Stimulated activated CD4-positive, alpha-beta T cell treated with anti-CD3 and anti-CD28 coated beads, Interleukin-4, amount 100 ng/mL, for 24 hours (primary cell): Measurements from ENCODE around the gene IFT25.
"Not testable (repeated sequence)": the region's sequence is repeated elsewhere in the genome, so short reads cannot be mapped to it uniquely, and the experiment has no call there.

Source experiments
- DNase-seq: peaks from one replicate; pipeline ENCODE4 v3.0.0-alpha.2; 2020

IFT25 gene

DNA sequence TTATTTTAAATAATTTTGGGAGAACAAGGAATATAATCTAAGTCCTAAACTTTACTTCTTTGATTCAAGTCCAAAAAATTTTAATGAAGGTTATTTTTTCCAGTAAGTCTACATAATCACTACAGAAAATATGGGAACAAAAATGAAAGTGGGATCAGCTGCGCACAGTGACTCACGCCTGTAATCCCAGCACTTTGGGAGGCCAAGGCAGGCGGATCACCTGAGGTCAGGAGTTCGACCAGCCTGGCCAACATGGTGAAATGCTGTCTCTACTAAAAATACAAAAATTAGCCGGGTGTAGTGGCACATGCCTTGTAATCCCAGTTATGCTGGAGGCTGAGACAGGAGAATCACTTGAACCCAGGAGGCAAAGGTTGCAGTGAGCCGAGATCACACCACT is 61.9 kb downstream of the IFT25 start:
- DNase-seq, result not testable (repeated sequence)

DNA sequence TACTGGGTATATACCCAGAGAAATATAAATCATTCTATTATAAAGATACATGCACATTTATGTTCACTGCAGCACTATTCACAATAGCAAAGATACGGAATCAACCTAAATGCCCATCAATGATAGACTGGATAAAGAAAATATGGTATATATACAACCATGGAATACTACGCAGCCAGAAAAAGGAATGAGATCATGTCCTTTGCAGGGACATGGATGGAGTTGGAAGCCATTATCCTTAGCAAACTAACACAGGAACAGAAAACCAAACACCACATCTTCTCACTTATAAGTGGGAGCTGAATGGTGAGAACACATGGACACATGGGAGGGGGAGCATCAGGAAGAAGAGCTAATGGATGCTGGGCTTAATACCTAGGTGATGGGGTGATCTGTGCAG is 63.6 kb downstream of the IFT25 start:
- DNase-seq, result not testable (repeated sequence)

DNA sequence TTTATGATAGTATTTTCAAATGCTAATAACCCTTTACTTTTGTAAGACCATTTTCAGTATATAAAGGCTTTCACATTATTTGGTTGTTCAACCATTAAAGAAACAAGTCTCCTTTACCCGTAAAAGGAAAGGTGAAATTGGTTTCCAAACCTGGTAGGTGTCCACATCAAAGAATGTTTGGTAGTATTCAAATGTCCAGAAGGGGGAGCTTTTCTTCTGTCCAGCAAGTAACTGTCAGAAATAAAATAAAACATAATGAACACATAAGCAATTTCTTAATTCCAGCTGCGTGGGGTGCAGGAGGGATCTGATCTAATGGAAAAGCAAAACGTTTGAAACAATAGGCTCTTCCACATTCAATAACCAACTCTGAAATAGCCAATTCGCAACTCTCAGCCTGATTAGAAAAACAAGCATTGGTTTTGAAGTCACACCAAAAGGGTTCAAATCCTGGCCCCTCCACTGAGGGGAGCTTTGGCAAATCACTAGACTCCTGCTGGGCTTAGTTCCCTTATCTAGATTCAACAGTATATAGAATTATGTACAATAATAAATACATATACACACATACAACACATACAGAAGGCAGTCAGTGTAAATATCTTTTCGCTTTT is 66.9 kb downstream of the IFT25 start:
- DNase-seq, result no peak

DNA sequence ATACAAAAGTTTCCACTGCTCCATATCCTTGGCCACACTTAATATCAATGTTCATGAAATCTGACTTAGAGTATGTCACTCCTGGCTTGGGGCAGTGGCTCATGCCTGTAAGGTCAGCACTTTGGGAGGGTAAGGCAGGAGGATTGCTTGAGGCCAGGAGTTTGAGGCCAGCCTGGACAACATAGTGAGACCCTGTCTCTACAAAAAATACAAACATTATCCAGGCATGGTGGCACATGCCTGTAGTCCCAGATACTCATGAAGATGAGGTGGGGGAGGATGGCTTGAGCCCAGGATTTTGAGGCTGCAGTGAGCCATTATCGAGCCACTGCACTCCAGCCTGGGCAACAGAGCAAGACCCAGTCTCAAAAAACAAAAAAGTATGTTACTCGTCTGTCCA is 70.3 kb downstream of the IFT25 start:
- DNase-seq, result not testable (repeated sequence)

DNA sequence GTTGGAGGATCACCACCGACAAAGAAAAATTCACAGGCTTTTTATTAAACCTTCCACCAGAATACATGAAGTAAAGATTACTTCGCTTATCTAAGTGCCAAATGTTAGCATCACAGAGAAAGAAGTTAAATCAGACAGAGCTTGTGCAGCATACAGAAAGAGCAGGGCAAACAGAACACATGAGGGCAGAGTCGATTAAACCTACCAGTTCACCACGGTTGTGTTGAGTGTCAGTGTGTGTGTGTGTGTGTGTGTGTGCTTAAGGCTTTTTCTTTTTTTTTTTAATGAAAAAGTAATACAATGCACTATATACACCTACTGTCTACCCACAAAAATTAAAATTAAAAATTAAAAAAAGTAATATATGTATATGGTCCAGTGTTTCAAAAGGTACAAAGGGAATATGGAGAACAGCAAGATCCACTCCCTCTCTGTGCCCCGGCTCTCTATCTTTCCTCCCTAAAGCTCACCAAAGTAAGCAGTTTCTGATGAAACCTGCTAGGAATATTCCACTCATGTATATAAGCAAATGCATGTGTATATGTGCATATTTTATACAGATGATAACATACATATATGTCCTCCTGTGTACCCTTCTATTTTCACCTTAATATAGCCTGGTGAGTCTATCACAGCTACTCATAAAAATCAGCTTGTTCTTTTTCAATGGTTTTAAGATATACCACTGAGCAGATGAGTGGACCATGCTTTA is 73.6 kb downstream of the IFT25 start:
- no peak for DNase-seq
